ENCODE results near the gene FSTL4. TPM values are rescaled to one million over a fixed set of nuclear protein-coding genes. Genes with fewer than 3 reads are reported as not detected.

FSTL4 gene
- total and polyA plus RNA-seq, 2 donors (not counting 1 experiment from before 2014, with no cell fraction given), result 0.31 to 6.7 TPM

GRCh38 chr5:133596049-133596448, 16.3 kb downstream of the FSTL4 start:
- no peak for ATAC-seq (ENCODE audit: low read depth)

GRCh38 chr5:133595465-133595864, 16.9 kb downstream of the FSTL4 start:
- H3K9ac ChIP-seq (ENCODE audit: low read length), result no peak overlapping the region
- peaks cover 0 to 15% (median 0%) of the 10 kb centered on the region in 4 experiments for H3K27me3 ChIP-seq (replicated peaks in 1 of 4; ENCODE audit: control extremely low read depth in 1 of 4, control insufficient read depth in 3 of 4, insufficient read depth in 4 of 4, low read length in 3 of 4)
- H3K4me1 ChIP-seq (ENCODE audit: control insufficient read depth in 2 of 2, insufficient read depth in 2 of 2, low read length in 2 of 2), result no peaks in the 10 kb centered on the region
- no peak overlapping the region for H3K27ac ChIP-seq (ENCODE audit: low read length in 2 of 2)
- TF ChIP-seq CTCF (IDR thresholded peaks at IDR 0.05) (no peak), EZH2 (IDR thresholded peaks at IDR 0.05; ENCODE audit: borderline replicate concordance, insufficient read depth, low read depth, low read length, poor library complexity, severe bottlenecking) (no peak)
- no peaks in the 10 kb centered on the region for H3K36me3 ChIP-seq (replicated peaks in 1 of 2; ENCODE audit: control extremely low read depth in 1 of 2, control insufficient read depth in 1 of 2, extremely low read depth in 1 of 2, insufficient read depth in 2 of 2, low read length in 1 of 2)
- peaks cover 19% of the 10 kb centered on the region for H3K27me3 Mint-ChIP-seq
- WGBS (ENCODE audit: insufficient coverage), result 90% methylated on average over 4 of the region's 5 CpGs
- H3K4me3 ChIP-seq (ENCODE audit: control extremely low read depth in 1 of 5, extremely low read depth in 1 of 5, insufficient read depth in 1 of 5, low read depth in 2 of 5, low read length in 4 of 5), result no peak overlapping the region
- H3K4me2 ChIP-seq (replicated peaks; ENCODE audit: low read depth, low read length, poor library complexity, severe bottlenecking), result no peak overlapping the region
- H3K79me2 ChIP-seq (ENCODE audit: control insufficient read depth, insufficient read depth, low read length), result no peaks in the 10 kb centered on the region
- H3K4me3 Mint-ChIP-seq, result no peak overlapping the region
- no peaks in the 10 kb centered on the region for H3K4me1 Mint-ChIP-seq
- intact Hi-C loops (cut with micrococcal nuclease), result no loop called here
- no peak overlapping the region for H3K27ac Mint-ChIP-seq
- no peak for ATAC-seq (ENCODE audit: low read depth)
- ChIA-PET POLR2A (no interaction called here), CTCF (no interaction called here)
- no peak overlapping the region for H2AFZ ChIP-seq (ENCODE audit: insufficient read depth, low read depth, low read length, poor library complexity, severe bottlenecking)
- H3K9me3 ChIP-seq (ENCODE audit: control extremely low read depth in 1 of 3, control insufficient read depth in 2 of 3, insufficient read depth in 1 of 3, low read length in 2 of 3), result no peaks in the 10 kb centered on the region
- DNase-seq, result no peak
- no peaks in the 10 kb centered on the region for H4K20me1 ChIP-seq (ENCODE audit: control insufficient read depth, insufficient read depth, low read length, poor library complexity, severe bottlenecking)
- no peaks in the 10 kb centered on the region for H3K9me3 Mint-ChIP-seq (ENCODE audit: insufficient read depth)

More at GRCh38 chr5:133596049-133596448, 16.3 kb downstream of the FSTL4 start:
- Mint-ChIP-seq H3K4me1 (no peaks in the 10 kb centered on the region), H3K9me3 (ENCODE audit: insufficient read depth) (no peaks in the 10 kb centered on the region), H3K4me3 (no peak overlapping the region), H3K27ac (no peak overlapping the region), H3K27me3 (peaks cover 19% of the 10 kb centered on the region)
- Histone ChIP-seq H3K36me3 (replicated peaks in 1 of 2; ENCODE audit: control extremely low read depth in 1 of 2, control insufficient read depth in 1 of 2, extremely low read depth in 1 of 2, insufficient read depth in 2 of 2, low read length in 1 of 2) (no peaks in the 10 kb centered on the region), H3K27ac (ENCODE audit: low read length in 2 of 2) (no peak overlapping the region), H2AFZ (ENCODE audit: insufficient read depth, low read depth, low read length, poor library complexity, severe bottlenecking) (no peak overlapping the region), H3K4me3 (ENCODE audit: control extremely low read depth in 1 of 5, extremely low read depth in 1 of 5, insufficient read depth in 1 of 5, low read depth in 2 of 5, low read length in 4 of 5) (no peak overlapping the region), H3K9me3 (ENCODE audit: control extremely low read depth in 1 of 3, control insufficient read depth in 2 of 3, insufficient read depth in 1 of 3, low read length in 2 of 3) (no peaks in the 10 kb centered on the region), H3K4me1 (ENCODE audit: control insufficient read depth in 2 of 2, insufficient read depth in 2 of 2, low read length in 2 of 2) (no peaks in the 10 kb centered on the region), H3K79me2 (ENCODE audit: control insufficient read depth, insufficient read depth, low read length) (no peaks in the 10 kb centered on the region), H3K27me3 (replicated peaks in 1 of 4; ENCODE audit: control extremely low read depth in 1 of 4, control insufficient read depth in 3 of 4, insufficient read depth in 4 of 4, low read length in 3 of 4) (peaks cover 0 to 15% (median 0%) of the 10 kb centered on the region in 4 experiments), H3K4me2 (replicated peaks; ENCODE audit: low read depth, low read length, poor library complexity, severe bottlenecking) (no peak overlapping the region), H4K20me1 (ENCODE audit: control insufficient read depth, insufficient read depth, low read length, poor library complexity, severe bottlenecking) (no peaks in the 10 kb centered on the region), H3K9ac (ENCODE audit: low read length) (no peak overlapping the region)
- POLR2A ChIA-PET, result no interaction called here
- DNase-seq, result no peak
- intact Hi-C loops (cut with micrococcal nuclease), result no loop called here
- CTCF ChIA-PET, result no interaction called here
- WGBS (ENCODE audit: insufficient coverage), result 78% methylated on average over 3 of the region's 5 CpGs
- TF ChIP-seq EZH2 (IDR thresholded peaks at IDR 0.05; ENCODE audit: borderline replicate concordance, insufficient read depth, low read depth, low read length, poor library complexity, severe bottlenecking), result no peak
- TF ChIP-seq CTCF (IDR thresholded peaks at IDR 0.05), result no peak

All from B cell (primary cell).